Stomach (tissue), 9 donors: ENCODE results near the gene XRCC4. TPM values are rescaled to one million over a fixed set of nuclear protein-coding genes. Genes with fewer than 3 reads are reported as not detected.

ENCODE experiments used
- DNase-seq, 2 donors: peaks; one replicate each; pipeline versions ENCODE4 v3.0.0 to v3.0.0-alpha.2; 2013 to 2019
- H3K27ac ChIP-seq, 5 donors: fragments of 200-600 bp in 4 of 5; sonication (generic) in 4 of 5; one replicate each; pipeline ENCODE4 v1.5.1; 2013 to 2019; ENCODE audit warnings: mild to moderate bottlenecking in 1 of 5, moderate library complexity in 1 of 5
- H3K27me3 ChIP-seq, 3 donors: fragments of 200-600 bp; sonication (generic); one replicate each; pipeline ENCODE4 v1.5.1; 2017 to 2019; ENCODE audit warnings: mixed run types in 1 of 3
- H3K36me3 ChIP-seq, 4 donors: fragments of 200-600 bp; sonication (generic); 1 replicate in 3 of 4; 2 replicates in 1 of 4; pipeline ENCODE4 v1.5.1; 2016 to 2019
- H3K4me1 ChIP-seq, 4 donors: fragments of 200-600 bp; sonication (generic); one replicate each; pipeline ENCODE4 v1.5.1; 2016 to 2019
- H3K4me3 ChIP-seq, 4 donors: fragments of 200-600 bp; sonication (generic) in 3 of 4; one replicate each; pipeline ENCODE4 v1.5.1; 2016 to 2019; ENCODE audit warnings: mild to moderate bottlenecking in 1 of 4
- H3K9me3 ChIP-seq, 4 donors: fragments of 200-600 bp; sonication (generic); one replicate each; pipeline ENCODE4 v1.5.1; 2016 to 2019
- EP300 ChIP-seq: sonication (generic); formaldehyde crosslinking; IDR thresholded peaks from one replicate; pipeline ENCODE4 v1.6.1; 2017; ENCODE audit warnings: antibody characterized with exemption
- POLR2A ChIP-seq, 4 donors: fragments of 450-650 bp; IDR thresholded peaks; one replicate each; pipeline ENCODE4 v1.6.1; 2016; ENCODE audit warnings: antibody characterized with exemption in 4 of 4, control low read depth in 2 of 4, mild to moderate bottlenecking in 1 of 4, moderate library complexity in 1 of 4
- POLR2AphosphoS5 ChIP-seq, 3 donors: sonication (generic); formaldehyde crosslinking; IDR thresholded peaks; one replicate each; pipeline ENCODE4 v1.6.1; 2016; ENCODE audit warnings: antibody characterized with exemption in 3 of 3
- WGBS, 5 donors: extraction: QIAGEN DNeasy Blood & Tissue Kit in 3 of 5; methylation state at CpG; one replicate each; pipeline versions ENCODE4 v1.1.5 to v1.1.7; 2013 to 2018; 5-methylcytosine and 5-hydroxymethylcytosine counted together
- intact Hi-C: fragments of 100-400 bp; cut with DNase I; formaldehyde crosslinking; loops from one replicate; pipeline ENCODE4 v1.15.1; 2023; ENCODE audit warnings: low total_unique reads
- polyA plus RNA-seq, 3 donors: library from polyadenylated mRNA; stranded (reverse); fragments of 200-250 nt; gene quantifications; one replicate each; pipeline ENCODE4 v1.2.3, GENCODE V29; 2013
- total RNA-seq, 5 donors: library from RNA; depleted of rRNA; stranded (reverse); fragments of >200 nt; gene quantifications; one replicate each; pipeline versions ENCODE4 v1.1.0 to v1.2.3, GENCODE V29; 2014 to 2016
- TF ChIP-seq, protein P1 (sequence below), 7 experiments: fragments of 450-650 bp in 4 of 7; fragments of 200-600 bp in 3 of 7; sonication (generic) in 3 of 7; IDR thresholded peaks; one replicate each; pipeline ENCODE4 v1.5.1; 2016 to 2019; ENCODE audit warnings: antibody characterized with exemption in 7 of 7, control low read depth in 2 of 7, mild to moderate bottlenecking in 1 of 7
- donor health status: healthy with polysubstance abuse.
- donor health status: Bipolar disorder and iron deficiency.
- donor health status: healthy.

XRCC4 gene
- total and polyA plus RNA-seq, 8 donors: 0.45 to 14.2 (median 8.4) TPM; not detected in 1

DNA sequence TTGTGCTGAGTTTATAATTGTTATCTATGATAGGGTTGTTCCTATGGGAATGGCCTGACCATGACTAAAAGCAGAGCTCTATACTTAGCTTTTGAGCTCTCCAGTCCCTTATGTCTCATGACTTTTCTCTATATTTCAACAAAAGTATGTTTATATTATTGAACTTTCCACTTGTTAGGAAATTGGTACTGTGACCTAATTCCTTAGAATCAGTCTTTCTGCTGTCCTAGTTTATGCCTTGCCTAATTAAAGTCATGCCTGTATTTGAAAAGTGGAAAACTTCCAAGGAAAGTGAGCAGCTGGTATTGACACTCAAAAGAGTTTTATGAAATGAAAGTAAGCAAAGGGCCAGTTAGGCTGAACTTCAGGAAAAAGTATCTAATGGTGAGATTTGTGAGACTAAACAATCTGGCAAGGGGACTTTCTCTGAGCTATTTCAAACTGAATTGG, 68.6 kb downstream of the XRCC4 start:
- Histone ChIP-seq H3K9me3 (no peaks in the 10 kb centered on the region), H3K36me3 (no peaks in the 10 kb centered on the region), H3K27me3 (no peaks in the 10 kb centered on the region), H3K4me3 (no peak overlapping the region), H3K4me1 (peaks cover 0 to 10% (median 2%) of the 10 kb centered on the region in 4 donors), H3K27ac (no peak overlapping the region)
- intact Hi-C loops: no loop called here
- peak in 1 of 2 donors; percentile 36 for DNase-seq
- TF ChIP-seq, protein P1, sequence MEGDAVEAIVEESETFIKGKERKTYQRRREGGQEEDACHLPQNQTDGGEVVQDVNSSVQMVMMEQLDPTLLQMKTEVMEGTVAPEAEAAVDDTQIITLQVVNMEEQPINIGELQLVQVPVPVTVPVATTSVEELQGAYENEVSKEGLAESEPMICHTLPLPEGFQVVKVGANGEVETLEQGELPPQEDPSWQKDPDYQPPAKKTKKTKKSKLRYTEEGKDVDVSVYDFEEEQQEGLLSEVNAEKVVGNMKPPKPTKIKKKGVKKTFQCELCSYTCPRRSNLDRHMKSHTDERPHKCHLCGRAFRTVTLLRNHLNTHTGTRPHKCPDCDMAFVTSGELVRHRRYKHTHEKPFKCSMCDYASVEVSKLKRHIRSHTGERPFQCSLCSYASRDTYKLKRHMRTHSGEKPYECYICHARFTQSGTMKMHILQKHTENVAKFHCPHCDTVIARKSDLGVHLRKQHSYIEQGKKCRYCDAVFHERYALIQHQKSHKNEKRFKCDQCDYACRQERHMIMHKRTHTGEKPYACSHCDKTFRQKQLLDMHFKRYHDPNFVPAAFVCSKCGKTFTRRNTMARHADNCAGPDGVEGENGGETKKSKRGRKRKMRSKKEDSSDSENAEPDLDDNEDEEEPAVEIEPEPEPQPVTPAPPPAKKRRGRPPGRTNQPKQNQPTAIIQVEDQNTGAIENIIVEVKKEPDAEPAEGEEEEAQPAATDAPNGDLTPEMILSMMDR (IDR thresholded peaks at IDR 0.05): no peak
- TF ChIP-seq POLR2AphosphoS5 (IDR thresholded peaks at IDR 0.05) (no peak), POLR2A (IDR thresholded peaks at IDR 0.05) (no peak), EP300 (no peak)

DNA sequence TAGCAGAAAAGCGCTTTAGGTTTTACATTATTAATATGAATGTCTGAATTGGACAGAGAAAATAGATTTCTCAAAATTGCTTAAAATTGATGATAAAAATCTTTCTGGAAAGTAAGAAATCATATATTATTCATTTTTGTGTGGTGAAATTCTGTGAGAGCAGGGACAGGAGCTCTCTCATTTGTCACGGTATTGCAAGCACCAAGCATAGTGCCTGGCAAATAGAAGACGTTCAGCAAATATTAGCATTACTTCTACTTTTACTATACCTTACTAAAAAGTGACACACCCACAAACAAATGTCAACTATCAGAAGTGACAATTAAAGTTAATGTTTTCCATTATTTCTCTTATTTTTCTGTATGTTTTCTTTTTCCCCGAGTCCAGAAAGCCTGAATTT, 69.1 kb downstream of the XRCC4 start:
- DNase-seq: no peak
- TF ChIP-seq, protein P1 (IDR thresholded peaks at IDR 0.05): no peak
- TF ChIP-seq POLR2AphosphoS5 (IDR thresholded peaks at IDR 0.05): no peak
- no peak for TF ChIP-seq EP300
- no peak for TF ChIP-seq POLR2A (IDR thresholded peaks at IDR 0.05)
- Histone ChIP-seq H3K36me3 (no peaks in the 10 kb centered on the region), H3K4me3 (no peak overlapping the region), H3K4me1 (peaks cover 0 to 10% (median 2%) of the 10 kb centered on the region in 4 donors), H3K27ac (no peak overlapping the region), H3K9me3 (no peaks in the 10 kb centered on the region), H3K27me3 (no peaks in the 10 kb centered on the region)
- intact Hi-C loops: no loop called here
- 60 to 79% (median 74%) methylated on average over 4 of the region's 4 CpGs for WGBS, 5 donors

DNA sequence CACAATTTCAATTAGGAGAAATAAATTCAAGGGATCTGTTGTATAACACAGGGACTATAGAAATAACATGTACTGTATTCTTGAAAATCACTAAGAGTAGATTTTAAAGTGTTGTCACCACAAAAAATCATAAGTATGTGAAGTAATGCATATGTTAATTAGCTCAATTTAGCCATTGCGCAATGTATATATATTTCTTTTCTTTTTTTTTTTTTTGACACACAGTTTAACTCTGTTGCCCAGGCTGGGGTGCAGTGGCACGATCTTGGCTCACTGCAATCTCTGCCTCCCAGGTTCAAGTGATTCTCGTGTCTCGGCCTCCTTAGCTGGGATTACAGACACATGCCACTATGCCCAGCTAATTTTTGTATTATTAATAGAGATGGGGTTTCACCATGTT, 70.2 kb downstream of the XRCC4 start:
- H3K27ac ChIP-seq: no peak overlapping the region
- intact Hi-C loops: no loop called here
- no peaks in the 10 kb centered on the region for H3K27me3 ChIP-seq
- DNase-seq: no peak
- WGBS, 5 donors: 93 to 100% (median 96%) methylated on average over 4 of the region's 4 CpGs
- TF ChIP-seq EP300 (no peak), POLR2A (IDR thresholded peaks at IDR 0.05) (no peak), POLR2AphosphoS5 (IDR thresholded peaks at IDR 0.05) (no peak)
- H3K4me1 ChIP-seq: peaks cover 0 to 10% (median 2%) of the 10 kb centered on the region in 4 donors
- H3K36me3 ChIP-seq: no peaks in the 10 kb centered on the region
- no peaks in the 10 kb centered on the region for H3K9me3 ChIP-seq
- no peak overlapping the region for H3K4me3 ChIP-seq

DNA sequence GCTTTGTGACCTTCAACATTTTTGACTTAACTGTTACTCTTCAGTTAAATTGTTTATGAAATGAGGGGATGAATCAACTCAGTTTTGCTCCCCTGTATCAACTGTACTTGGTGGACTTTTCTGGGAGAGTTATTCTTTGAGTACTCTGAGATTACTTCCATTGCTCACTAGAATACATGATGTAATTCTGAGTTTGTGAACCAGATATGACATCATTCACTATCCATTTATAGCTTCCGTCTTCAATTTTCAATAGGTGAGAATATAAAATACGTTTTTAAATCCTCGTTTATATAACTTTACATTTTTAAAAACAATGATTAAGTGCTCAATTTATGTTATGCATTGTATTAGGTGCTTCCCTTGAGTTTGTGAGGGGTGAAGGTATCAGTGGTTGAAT, 71.0 kb downstream of the XRCC4 start:
- no peaks in the 10 kb centered on the region for H3K9me3 ChIP-seq
- no peak overlapping the region for H3K27ac ChIP-seq
- no peak for DNase-seq
- intact Hi-C loops: no loop called here
- WGBS, 5 donors: 95 to 98% (median 97%) methylated on average over 3 of the region's 3 CpGs
- H3K4me1 ChIP-seq: peaks cover 0 to 10% (median 2%) of the 10 kb centered on the region in 4 donors
- no peak for TF ChIP-seq EP300
- TF ChIP-seq, protein P1 (IDR thresholded peaks at IDR 0.05): no peak
- no peak for TF ChIP-seq POLR2AphosphoS5 (IDR thresholded peaks at IDR 0.05)
- TF ChIP-seq POLR2A (IDR thresholded peaks at IDR 0.05): no peak
- H3K36me3 ChIP-seq: no peaks in the 10 kb centered on the region
- H3K27me3 ChIP-seq: no peaks in the 10 kb centered on the region
- no peak overlapping the region for H3K4me3 ChIP-seq

DNA sequence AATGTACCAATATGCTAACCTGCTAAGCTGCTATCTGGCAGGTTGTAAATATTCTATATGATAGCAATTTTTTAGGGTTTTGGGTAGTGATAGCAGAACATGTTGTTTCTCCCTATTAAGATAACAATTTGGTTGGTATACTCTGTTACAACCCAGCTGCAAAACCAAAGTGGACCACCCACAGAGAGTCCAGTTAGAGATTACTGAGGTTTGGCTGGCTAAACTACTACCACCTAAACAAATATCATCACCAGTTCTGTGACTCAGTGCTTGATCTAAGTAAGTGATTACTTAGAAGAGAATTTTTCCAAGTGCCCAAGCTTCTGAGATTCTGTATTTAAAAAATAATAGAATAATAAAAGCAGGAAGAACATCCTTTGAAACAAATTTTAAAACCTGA, 72.3 kb downstream of the XRCC4 start:
- TF ChIP-seq POLR2A (IDR thresholded peaks at IDR 0.05): no peak
- TF ChIP-seq POLR2AphosphoS5 (IDR thresholded peaks at IDR 0.05): no peak
- no peak for TF ChIP-seq EP300
- TF ChIP-seq, protein P1 (IDR thresholded peaks at IDR 0.05): no peak
- Histone ChIP-seq H3K9me3 (no peaks in the 10 kb centered on the region), H3K36me3 (no peaks in the 10 kb centered on the region), H3K4me1 (peaks cover 0 to 10% (median 2%) of the 10 kb centered on the region in 4 donors), H3K27ac (no peak overlapping the region), H3K4me3 (no peak overlapping the region), H3K27me3 (no peaks in the 10 kb centered on the region)
- intact Hi-C loops: no loop called here
- no peak for DNase-seq
